WTC11 (cell line): ENCODE measurements around the gene SH3TC2. TPM values are rescaled to one million over a fixed set of nuclear protein-coding genes. Genes with fewer than 3 reads are reported as not detected.
"Not testable (repeated sequence)": the region's sequence is repeated elsewhere in the genome, so short reads cannot be mapped to it uniquely, and the experiment has no call there.

Source experiments
- ATAC-seq: fragments of 200-7000 bp; cut with Tn5 transposase; 2 replicates; pipeline ENCODE4 v1.10.0; 2021; ENCODE audit warnings: mild to moderate bottlenecking, moderate library complexity
- CTCF ChIA-PET: fragments of 300-600 bp; sonication (Branson Sonifier 250); formaldehyde crosslinking; loops from one replicate; lab custom pipeline; 2021; ENCODE audit warnings: antibody characterized with exemption; lab: Charles Lee
- POLR2A ChIA-PET: fragments of 350-600 bp; sonication (Branson Sonifier 250); formaldehyde crosslinking; loops from one replicate; lab custom pipeline; 2021; ENCODE audit warnings: antibody characterized with exemption; lab: Charles Lee
- DNase-seq: peaks from one replicate; pipeline ENCODE4 v3.0.0; 2021; ENCODE audit warnings: low spot score
- H3K27ac Mint-ChIP-seq: 2 replicates; pipeline ENCODE4 v1.8.0; 2021; ENCODE audit warnings: mixed read lengths
- H3K27me3 Mint-ChIP-seq: 2 replicates; pipeline ENCODE4 v1.8.0; 2021; ENCODE audit warnings: low read depth, mild to moderate bottlenecking, moderate library complexity, mixed read lengths
- H3K36me3 Mint-ChIP-seq: 2 replicates; pipeline ENCODE4 v1.8.0; 2021; ENCODE audit warnings: mixed read lengths
- H3K4me1 Mint-ChIP-seq: 2 replicates; pipeline ENCODE4 v1.8.0; 2022; ENCODE audit warnings: mixed read lengths
- H3K4me3 Mint-ChIP-seq: 2 replicates; pipeline ENCODE4 v1.8.0; 2021; ENCODE audit warnings: mild to moderate bottlenecking, moderate library complexity, mixed read lengths
- H3K9me3 Mint-ChIP-seq: 2 replicates; pipeline ENCODE4 v1.8.0; 2021; ENCODE audit warnings: mixed read lengths
- AFF4 ChIP-seq: sonication (generic); formaldehyde crosslinking; IDR thresholded peaks from 2 replicates; pipeline ENCODE4 v1.8.1; 2023; ENCODE audit warnings: mild to moderate bottlenecking, missing genetic modification reagents, borderline replicate concordance
- ATF1 ChIP-seq: sonication (generic); formaldehyde crosslinking; IDR thresholded peaks from 2 replicates; pipeline ENCODE4 v1.8.1; 2023; ENCODE audit warnings: mild to moderate bottlenecking, moderate library complexity, missing genetic modification reagents
- CTCF ChIP-seq: fragments of 200-600 bp; IDR thresholded peaks from 2 replicates; pipeline ENCODE4 v1.8.0; 2022; ENCODE audit warnings: antibody characterized with exemption
- FOXJ3 ChIP-seq: sonication (generic); formaldehyde crosslinking; IDR thresholded peaks from 2 replicates; pipeline ENCODE4 v1.9.0; 2021; ENCODE audit warnings: missing genetic modification reagents, mild to moderate bottlenecking, borderline replicate concordance
- GRHL2 ChIP-seq: fragments of 250-450 bp; sonication (Bioruptor Pico); IDR thresholded peaks from 2 replicates; pipeline ENCODE4 v1.8.0; 2022; ENCODE audit warnings: mild to moderate bottlenecking, moderate library complexity; ENCODE audit not compliant: insufficient replicate concordance, severe bottlenecking
- JAZF1 ChIP-seq: fragments of 250-450 bp; sonication (Bioruptor Pico); IDR thresholded peaks from 2 replicates; pipeline ENCODE4 v1.9.0; 2021; ENCODE audit warnings: moderate library complexity, mild to moderate bottlenecking, inconsistent platforms
- JUN ChIP-seq: sonication (generic); formaldehyde crosslinking; IDR thresholded peaks from 2 replicates; pipeline ENCODE4 v1.8.0; 2023; ENCODE audit warnings: mild to moderate bottlenecking, missing genetic modification reagents
- NR1H2 ChIP-seq: sonication (generic); formaldehyde crosslinking; IDR thresholded peaks from 2 replicates; pipeline ENCODE4 v1.9.0; 2021; ENCODE audit warnings: mild to moderate bottlenecking, moderate library complexity, missing genetic modification reagents
- RORB ChIP-seq: fragments of 250-450 bp; sonication (Bioruptor Pico); IDR thresholded peaks from 2 replicates; pipeline ENCODE4 v1.9.0; 2021; ENCODE audit warnings: mild to moderate bottlenecking
- ZBTB21 ChIP-seq: sonication (generic); formaldehyde crosslinking; IDR thresholded peaks from 2 replicates; pipeline ENCODE4 v1.8.1; 2023; ENCODE audit warnings: mild to moderate bottlenecking, missing genetic modification reagents, borderline replicate concordance
- ZNF138 ChIP-seq: sonication (generic); formaldehyde crosslinking; conservative IDR thresholded peaks from 2 replicates; pipeline ENCODE4 v1.8.1; 2022; ENCODE audit warnings: mild to moderate bottlenecking, moderate library complexity, missing genetic modification reagents
- total RNA-seq: library from RNA; stranded (reverse); gene quantifications from 3 replicates; pipeline ENCODE4 v1.2.3, GENCODE V29; 2021
- TF ChIP-seq, protein P1 (sequence below): sonication (generic); formaldehyde crosslinking; IDR thresholded peaks from 2 replicates; pipeline ENCODE4 v1.8.0; 2023; ENCODE audit warnings: mild to moderate bottlenecking, missing genetic modification reagents
- TF ChIP-seq, protein P2 (sequence below): sonication (generic); formaldehyde crosslinking; IDR thresholded peaks from 2 replicates; pipeline ENCODE4 v1.8.1; 2022; ENCODE audit warnings: mild to moderate bottlenecking, missing genetic modification reagents, moderate library complexity, borderline replicate concordance

SH3TC2 gene
- total RNA-seq, 1 experiment from 2014 or later: 0.61 TPM

GRCh38 chr5:149079883-149080282, 17.0 kb upstream of the SH3TC2 start:
- ATAC-seq (no peak), DNase-seq (no peak)
- POLR2A ChIA-PET: no interaction called here
- Mint-ChIP-seq H3K27me3 (peaks cover 2% of the 10 kb centered on the region; the same call in 1 of the 2 replicates), H3K4me1 (no peaks in the 10 kb centered on the region), H3K9me3 (no peaks in the 10 kb centered on the region), H3K27ac (no peak overlapping the region), H3K36me3 (no peaks in the 10 kb centered on the region), H3K4me3 (no peak overlapping the region)
- TF ChIP-seq ZBTB21 (CRISPR knock-in tag) (no peak), NR1H2 (CRISPR knock-in tag) (no peak), FOXJ3 (CRISPR knock-in tag) (no peak), RORB (CRISPR knock-in tag) (no peak), CTCF (no peak), AFF4 (CRISPR knock-in tag) (no peak), ATF1 (CRISPR knock-in tag) (no peak), GRHL2 (CRISPR knock-in tag) (no peak), JAZF1 (CRISPR knock-in tag) (no peak), JUN (no peak), ZNF138 (CRISPR knock-in tag) (no peak)
- TF ChIP-seq, protein P1, sequence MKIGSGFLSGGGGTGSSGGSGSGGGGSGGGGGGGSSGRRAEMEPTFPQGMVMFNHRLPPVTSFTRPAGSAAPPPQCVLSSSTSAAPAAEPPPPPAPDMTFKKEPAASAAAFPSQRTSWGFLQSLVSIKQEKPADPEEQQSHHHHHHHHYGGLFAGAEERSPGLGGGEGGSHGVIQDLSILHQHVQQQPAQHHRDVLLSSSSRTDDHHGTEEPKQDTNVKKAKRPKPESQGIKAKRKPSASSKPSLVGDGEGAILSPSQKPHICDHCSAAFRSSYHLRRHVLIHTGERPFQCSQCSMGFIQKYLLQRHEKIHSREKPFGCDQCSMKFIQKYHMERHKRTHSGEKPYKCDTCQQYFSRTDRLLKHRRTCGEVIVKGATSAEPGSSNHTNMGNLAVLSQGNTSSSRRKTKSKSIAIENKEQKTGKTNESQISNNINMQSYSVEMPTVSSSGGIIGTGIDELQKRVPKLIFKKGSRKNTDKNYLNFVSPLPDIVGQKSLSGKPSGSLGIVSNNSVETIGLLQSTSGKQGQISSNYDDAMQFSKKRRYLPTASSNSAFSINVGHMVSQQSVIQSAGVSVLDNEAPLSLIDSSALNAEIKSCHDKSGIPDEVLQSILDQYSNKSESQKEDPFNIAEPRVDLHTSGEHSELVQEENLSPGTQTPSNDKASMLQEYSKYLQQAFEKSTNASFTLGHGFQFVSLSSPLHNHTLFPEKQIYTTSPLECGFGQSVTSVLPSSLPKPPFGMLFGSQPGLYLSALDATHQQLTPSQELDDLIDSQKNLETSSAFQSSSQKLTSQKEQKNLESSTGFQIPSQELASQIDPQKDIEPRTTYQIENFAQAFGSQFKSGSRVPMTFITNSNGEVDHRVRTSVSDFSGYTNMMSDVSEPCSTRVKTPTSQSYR (CRISPR knock-in tag): no peak
- TF ChIP-seq, protein P2, sequence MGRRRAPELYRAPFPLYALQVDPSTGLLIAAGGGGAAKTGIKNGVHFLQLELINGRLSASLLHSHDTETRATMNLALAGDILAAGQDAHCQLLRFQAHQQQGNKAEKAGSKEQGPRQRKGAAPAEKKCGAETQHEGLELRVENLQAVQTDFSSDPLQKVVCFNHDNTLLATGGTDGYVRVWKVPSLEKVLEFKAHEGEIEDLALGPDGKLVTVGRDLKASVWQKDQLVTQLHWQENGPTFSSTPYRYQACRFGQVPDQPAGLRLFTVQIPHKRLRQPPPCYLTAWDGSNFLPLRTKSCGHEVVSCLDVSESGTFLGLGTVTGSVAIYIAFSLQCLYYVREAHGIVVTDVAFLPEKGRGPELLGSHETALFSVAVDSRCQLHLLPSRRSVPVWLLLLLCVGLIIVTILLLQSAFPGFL (CRISPR knock-in tag): no peak
- CTCF ChIA-PET: no interaction called here

DNA sequence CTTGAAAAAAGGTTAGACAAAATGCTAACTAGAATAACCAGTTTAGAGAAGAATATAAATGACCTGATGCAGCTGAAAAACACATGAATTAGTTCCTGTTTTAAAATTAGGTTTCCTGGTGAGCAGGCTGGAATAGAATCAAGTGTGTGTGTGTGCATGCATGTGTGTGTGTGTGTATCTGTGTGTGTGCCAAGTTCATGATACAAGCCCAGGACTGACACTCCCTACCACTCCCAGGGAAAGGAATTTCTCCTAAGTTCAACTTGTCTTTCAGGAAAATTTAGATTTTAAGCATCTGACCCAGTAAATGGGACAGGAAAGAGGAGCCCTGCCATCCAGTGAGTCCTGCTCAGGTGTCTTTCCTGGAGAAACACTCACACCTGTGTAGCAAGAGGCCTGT, 11.2 kb upstream of the SH3TC2 start:
- POLR2A ChIA-PET, ATAC-seq: not testable (repeated sequence)
- CTCF ChIA-PET: interaction anchor here (1.1 kb wide), 1 partner anchor 164 kb away, joined by 3 read pairs; no protein-coding TSS in a partner anchor

More for the DNA sequence above, 11.2 kb upstream of the SH3TC2 start:
- not testable (repeated sequence) for H3K27me3 Mint-ChIP-seq, H3K4me1 Mint-ChIP-seq, H3K4me3 Mint-ChIP-seq, DNase-seq, H3K27ac Mint-ChIP-seq, H3K9me3 Mint-ChIP-seq, H3K36me3 Mint-ChIP-seq
